Iris pigment epithelial cell (primary cell): Measurements from ENCODE around the gene APBA2.

Experiments
- DNase-seq: peaks from one replicate; pipeline ENCODE4 v3.0.0-alpha.2; 2011; ENCODE audit warnings: low read depth

APBA2 gene

GRCh38 chr15:29134239-29134638, 248.5 kb downstream of the APBA2 start:
- no peak for DNase-seq

DNA sequence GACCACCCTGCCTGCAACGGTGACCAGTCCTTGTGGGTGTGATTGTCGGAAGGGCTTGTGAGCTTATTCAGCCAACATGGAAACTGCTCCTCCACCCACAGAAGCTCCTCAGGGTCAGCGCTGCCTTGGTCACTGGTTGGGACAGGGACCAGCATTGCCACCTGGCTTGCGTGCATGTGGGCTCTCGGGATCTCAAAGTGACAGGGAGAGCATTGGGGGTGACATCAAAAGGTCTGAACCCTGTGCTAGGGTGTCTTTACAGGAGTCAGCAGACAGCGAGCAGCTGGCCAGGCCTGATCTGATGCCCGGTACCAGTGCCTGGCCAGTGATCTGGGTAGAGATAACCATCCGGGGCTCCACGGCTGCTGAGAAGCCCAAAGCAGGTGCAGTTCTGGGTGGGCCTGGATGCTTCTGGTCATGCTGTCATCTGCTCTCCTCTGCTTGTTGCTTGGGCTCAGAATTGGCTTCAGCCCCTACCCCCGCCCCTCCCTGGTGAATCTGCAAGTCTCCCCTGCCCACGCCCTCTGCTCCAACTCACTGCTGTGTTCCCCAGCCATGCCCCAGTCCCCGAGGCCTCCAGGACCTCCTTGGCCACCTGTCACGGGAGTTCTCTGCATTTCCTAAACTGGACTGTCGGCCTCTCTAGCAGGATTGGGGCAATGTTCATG, 249.0 kb downstream of the APBA2 start:
- DNase-seq, result no peak

GRCh38 chr15:29135309-29135657, 249.5 kb downstream of the APBA2 start:
- no peak for DNase-seq

- no peak for DNase-seq
Observed at GRCh38 chr15:29135702-29136646, 250.2 kb downstream of the APBA2 start.

- DNase-seq, result no peak
Observed at GRCh38 chr15:29138260-29138659, 252.5 kb downstream of the APBA2 start.

GRCh38 chr15:29139072-29139471, 253.3 kb downstream of the APBA2 start:
- no peak for DNase-seq

DNA sequence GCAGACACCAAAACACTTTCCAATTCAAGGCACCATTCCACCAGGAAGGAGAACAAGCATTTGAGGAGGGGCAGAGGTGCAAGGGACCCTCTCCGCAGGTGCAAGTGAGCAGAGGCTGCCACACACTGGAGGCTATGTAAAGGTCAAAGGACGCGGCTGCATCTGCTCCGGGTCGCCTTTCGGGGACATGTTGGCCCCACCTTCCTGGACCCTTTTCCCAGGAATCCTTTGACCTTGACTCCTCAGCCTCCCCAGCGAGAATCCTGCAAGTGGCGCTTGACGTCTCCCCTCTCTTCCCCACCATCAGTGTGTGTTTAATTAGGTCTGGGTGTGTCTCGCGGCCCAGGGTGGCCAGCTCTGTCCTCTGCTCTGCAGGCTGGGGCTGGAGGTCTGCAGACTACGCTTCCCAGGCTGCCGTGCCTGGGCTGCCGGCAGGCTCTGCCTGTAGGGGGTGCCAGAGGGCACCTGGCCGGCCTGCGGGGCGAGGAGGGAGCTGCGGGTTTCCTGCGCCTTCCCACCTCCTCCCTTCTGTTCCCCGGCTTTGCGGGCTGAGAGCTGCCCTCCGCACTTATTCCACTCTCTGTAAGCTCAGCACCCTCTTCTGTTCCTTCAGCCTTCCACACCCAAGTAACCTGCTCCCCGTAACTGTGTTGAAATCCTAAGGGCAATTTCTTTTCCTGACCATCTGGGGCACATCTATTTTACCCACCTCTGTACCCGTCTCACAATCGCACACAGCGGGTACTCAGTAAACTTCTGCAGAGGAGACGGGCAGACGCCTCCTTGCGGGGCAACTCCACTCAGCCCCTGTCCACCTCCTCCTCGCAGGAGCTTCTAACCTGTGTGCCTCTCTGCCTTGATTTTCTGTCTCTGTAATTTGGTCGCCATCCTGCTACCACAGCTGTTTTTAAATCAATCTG, 254.0 kb downstream of the APBA2 start:
- DNase-seq, result peak; percentile 34

- no peak for DNase-seq
Observed at GRCh38 chr15:29140475-29141307, 254.9 kb downstream of the APBA2 start.

DNA sequence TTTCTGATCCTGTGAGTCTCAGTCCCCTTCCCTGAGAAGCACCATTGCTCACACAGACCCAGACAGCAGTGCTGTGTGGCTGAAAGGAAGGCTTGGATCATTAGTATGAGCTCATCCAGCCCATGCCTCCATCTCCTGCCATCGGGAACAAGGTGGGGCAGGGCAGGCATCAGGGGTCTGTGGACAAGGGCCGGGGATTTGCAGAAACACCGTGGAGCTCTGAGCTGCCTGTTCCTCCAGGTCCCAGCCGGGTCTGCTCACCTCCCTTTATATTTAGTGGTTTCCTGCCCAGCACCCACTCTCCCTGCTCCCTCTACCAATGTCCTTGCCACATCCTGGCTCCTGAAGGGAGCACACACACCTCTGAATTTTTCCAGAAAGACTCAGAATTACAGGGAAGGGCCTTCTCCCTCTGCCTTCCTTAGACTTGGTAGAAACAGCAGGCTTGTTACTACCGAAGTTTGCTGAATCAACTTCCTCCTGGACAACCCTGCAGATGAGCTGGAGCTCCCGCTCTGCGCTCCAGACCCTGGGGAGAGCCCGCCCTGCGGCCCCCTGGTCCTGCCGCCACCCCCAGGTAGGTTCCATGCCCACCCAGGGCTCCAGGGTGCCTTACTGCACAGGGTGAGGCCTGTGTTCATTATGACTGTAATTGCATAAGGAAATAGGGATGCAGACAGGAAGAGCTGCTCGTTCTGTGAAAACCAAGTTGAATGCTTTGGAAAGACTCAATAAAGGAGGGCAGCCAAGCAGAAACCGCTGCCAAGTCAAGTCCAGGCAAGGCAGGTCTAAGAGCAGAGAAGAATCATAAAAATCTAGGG, 255.7 kb downstream of the APBA2 start:
- no peak for DNase-seq

DNA sequence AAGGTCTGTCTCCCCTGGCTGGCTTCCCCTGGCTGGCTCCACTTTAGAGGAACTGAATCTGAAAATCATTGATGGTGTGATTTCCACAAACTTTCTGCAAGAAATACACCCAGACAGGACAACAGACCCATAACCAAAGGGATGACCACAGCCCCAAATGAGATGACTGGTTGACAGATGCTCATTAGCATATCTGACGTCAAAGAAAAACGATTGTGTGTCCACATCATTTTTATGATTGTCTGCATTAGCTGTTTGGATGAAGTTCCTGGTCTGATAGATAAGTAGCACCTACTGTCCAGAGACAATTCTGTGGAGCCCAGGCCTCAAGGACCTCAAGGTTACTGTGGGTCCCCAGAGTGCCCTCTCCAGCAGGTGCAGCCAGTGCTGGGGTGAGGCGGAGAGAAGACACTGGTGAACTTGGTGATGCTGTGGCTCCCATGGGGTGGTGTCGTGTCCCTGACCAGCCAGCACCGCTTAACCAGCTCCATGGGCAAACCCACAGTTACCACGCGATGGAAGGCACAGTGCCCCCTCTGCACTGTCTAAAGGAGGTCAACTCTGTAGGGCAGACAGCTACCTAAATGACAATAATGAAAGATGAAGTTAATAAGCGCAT, 256.5 kb downstream of the APBA2 start:
- no peak for DNase-seq

- no peak for DNase-seq
Observed at GRCh38 chr15:29143293-29143692, 257.5 kb downstream of the APBA2 start.

GRCh38 chr15:29143909-29144635, 258.3 kb downstream of the APBA2 start:
- peak; percentile 51 for DNase-seq

DNA sequence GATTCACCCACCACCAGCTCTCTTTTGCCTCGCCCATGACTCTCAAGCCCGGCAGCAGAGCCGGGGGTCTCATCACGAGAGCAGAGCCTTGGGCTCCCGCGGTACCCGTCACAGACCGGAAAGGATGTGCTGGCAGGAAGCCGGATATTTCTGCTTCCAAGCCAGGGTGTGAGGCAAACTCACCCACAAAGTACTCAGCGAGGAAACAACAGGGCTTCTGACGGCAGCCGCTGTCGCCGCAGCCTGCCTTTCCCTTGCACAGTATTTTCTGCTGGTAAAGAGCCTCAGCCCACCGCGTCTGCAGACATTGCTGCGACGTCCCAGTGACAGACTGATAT, 263.9 kb downstream of the APBA2 start:
- no peak for DNase-seq

DNA sequence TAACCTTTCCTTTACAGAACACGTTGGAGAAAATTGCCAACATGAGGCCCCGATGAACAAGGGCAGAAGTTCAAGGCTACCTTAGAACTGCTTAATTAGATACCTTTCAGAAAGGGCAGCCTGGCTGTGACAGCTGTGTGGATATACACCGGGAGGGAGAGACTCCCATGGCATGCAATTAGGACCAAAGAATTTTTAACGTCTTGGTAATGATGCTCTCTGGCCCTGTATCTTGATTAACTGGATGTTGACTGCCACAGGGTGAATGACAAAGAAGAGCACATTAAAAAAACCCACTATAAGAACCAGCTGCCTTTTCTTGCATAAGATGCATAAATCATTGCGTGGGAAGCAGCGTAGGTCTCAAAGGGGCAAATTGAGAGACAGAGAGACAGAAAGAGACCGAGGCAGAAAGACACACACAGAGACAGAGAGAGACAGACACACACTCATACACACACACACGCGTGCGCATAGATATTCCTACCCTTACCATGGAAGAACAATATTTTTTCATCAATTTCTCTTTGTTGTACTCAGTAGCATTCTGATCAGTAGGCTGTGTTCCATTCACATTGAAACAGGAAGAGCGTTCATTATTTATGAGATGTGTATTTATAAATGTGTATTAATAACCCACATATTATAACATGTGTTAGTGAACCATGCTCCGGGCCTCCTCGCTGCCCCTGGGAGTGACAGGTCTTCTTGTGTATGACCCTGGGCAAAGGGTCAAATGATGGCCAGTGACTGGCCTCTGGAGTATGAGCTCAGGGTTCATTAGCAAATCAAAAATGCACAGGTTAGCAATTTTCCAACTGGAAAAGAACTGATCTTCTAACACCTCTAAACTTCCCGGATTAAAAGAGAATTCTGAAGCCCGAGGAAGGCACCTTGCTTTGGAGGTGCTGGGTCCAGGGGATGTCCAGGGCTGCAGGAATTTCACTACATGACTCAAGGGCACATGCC, 265.0 kb downstream of the APBA2 start:
- no peak for DNase-seq

GRCh38 chr15:29151484-29151857, 265.7 kb downstream of the APBA2 start:
- no peak for DNase-seq

DNA sequence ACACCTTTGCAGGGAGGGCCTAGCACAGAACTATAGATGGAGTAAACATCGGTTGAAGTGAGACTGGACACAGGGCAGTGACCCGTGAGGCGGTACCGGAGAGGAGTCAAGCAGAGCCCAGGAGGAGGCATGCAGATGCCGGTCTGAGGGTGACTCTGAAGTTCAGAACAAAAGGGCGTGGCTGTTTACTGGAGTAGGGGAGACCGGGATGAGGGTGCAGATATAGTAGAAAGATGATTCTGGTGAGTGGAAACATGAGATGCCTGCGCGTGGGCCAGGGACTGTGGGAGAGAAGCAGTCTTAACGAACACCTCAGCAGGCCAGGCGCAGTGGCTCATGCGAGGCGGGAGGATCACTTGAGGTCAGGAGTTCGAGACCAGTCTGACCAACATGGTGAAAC, 270.7 kb downstream of the APBA2 start:
- no peak for DNase-seq

DNA sequence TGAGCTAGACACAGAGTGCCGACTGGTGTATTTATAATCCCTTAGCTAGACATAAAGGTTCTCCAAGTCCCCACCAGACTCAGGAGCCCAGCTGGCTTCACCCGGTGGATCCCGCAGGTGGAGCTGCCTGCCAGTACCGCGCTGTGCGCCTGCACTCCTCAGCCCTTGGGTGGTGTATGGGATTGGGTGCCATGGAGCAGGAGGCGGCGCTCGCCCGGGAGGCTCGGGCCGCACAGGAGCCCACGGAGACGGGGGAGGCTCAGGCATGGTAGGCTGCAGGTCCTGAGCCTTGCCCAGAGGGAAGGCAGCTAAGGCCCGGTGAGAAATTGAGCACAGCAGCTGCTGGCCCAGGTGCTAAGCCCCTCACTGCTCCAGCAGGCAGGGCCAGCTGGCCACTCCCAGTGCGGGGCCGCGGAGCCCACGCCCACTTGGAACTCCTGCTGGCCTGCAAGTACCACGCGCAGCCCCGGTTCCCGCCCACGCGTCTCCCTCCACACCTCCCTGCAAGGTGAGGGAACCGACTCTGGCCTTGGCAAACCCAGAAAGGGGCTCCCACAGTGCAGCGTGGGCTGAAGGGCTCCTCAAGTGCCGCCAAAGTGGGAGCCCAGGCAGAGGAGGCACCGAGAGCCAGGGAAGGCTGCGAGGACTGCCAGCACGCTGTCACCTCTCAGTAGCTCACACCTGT, 274.1 kb downstream of the APBA2 start:
- no peak for DNase-seq

GRCh38 chr15:29162411-29162810, 276.6 kb downstream of the APBA2 start:
- no peak for DNase-seq
